Measurements from ENCODE around the gene C1orf174.

C1orf174 gene

GRCh38 chr1:3898475-3898735, 1.7 kb downstream of the C1orf174 start:
- no peak for ATAC-seq
- Mint-ChIP-seq H3K4me1 (peaks cover 52% of the 10 kb centered on the region), H3K27me3 (no peaks in the 10 kb centered on the region), H3K9me3 (peaks cover 8% of the 10 kb centered on the region), H3K4me3 (peak overlapping the region; percentile 87), H3K27ac (no peak overlapping the region), H3K36me3 (ENCODE audit: low read depth) (peaks cover 24% of the 10 kb centered on the region)
- DNase-seq = no peak

GRCh38 chr1:3896396-3897000, 3.6 kb downstream of the C1orf174 start:
- Mint-ChIP-seq H3K4me3 (no peak overlapping the region), H3K36me3 (ENCODE audit: low read depth) (peaks cover 35% of the 10 kb centered on the region), H3K4me1 (peaks cover 43% of the 10 kb centered on the region), H3K27ac (no peak overlapping the region), H3K9me3 (peaks cover 8% of the 10 kb centered on the region), H3K27me3 (no peaks in the 10 kb centered on the region)
- DNase-seq = no peak
- ATAC-seq = no peak

GRCh38 chr1:3895951-3896325, 4.1 kb downstream of the C1orf174 start:
- H3K4me3 Mint-ChIP-seq = no peak overlapping the region
- H3K27ac Mint-ChIP-seq = no peak overlapping the region
- H3K36me3 Mint-ChIP-seq (ENCODE audit: low read depth) = peaks cover 38% of the 10 kb centered on the region
- H3K27me3 Mint-ChIP-seq = no peaks in the 10 kb centered on the region
- ATAC-seq = no peak
- H3K9me3 Mint-ChIP-seq = peaks cover 8% of the 10 kb centered on the region
- H3K4me1 Mint-ChIP-seq = peaks cover 43% of the 10 kb centered on the region
- DNase-seq = no peak

GRCh38 chr1:3895279-3895950, 4.7 kb downstream of the C1orf174 start:
- H3K4me3 Mint-ChIP-seq = no peak overlapping the region
- H3K36me3 Mint-ChIP-seq (ENCODE audit: low read depth) = peaks cover 44% of the 10 kb centered on the region
- H3K27ac Mint-ChIP-seq = no peak overlapping the region

GRCh38 chr1:3894626-3895278, 5.3 kb downstream of the C1orf174 start:
- H3K4me3 Mint-ChIP-seq = no peak overlapping the region
- ATAC-seq (no peak), DNase-seq (no peak)
- H3K9me3 Mint-ChIP-seq = peaks cover 8% of the 10 kb centered on the region
- H3K36me3 Mint-ChIP-seq (ENCODE audit: low read depth) = peaks cover 50% of the 10 kb centered on the region
- no peak overlapping the region for H3K27ac Mint-ChIP-seq
- no peaks in the 10 kb centered on the region for H3K27me3 Mint-ChIP-seq
- H3K4me1 Mint-ChIP-seq = peaks cover 55% of the 10 kb centered on the region

More at GRCh38 chr1:3895279-3895950, 4.7 kb downstream of the C1orf174 start:
- no peak for DNase-seq
- no peak for ATAC-seq
- Mint-ChIP-seq H3K9me3 (peaks cover 8% of the 10 kb centered on the region), H3K27me3 (no peaks in the 10 kb centered on the region), H3K4me1 (peaks cover 48% of the 10 kb centered on the region)

GRCh38 chr1:3893190-3893589, 6.9 kb downstream of the C1orf174 start:
- H3K27me3 Mint-ChIP-seq = no peaks in the 10 kb centered on the region
- H3K4me1 Mint-ChIP-seq = peaks cover 44% of the 10 kb centered on the region
- H3K9me3 Mint-ChIP-seq = peaks cover 8% of the 10 kb centered on the region
- no peak overlapping the region for H3K27ac Mint-ChIP-seq
- DNase-seq (no peak), ATAC-seq (no peak)
- H3K4me3 Mint-ChIP-seq = no peak overlapping the region
- H3K36me3 Mint-ChIP-seq (ENCODE audit: low read depth) = peaks cover 50% of the 10 kb centered on the region

GRCh38 chr1:3892748-3893147, 7.3 kb downstream of the C1orf174 start:
- DNase-seq (no peak), ATAC-seq (no peak)
- Mint-ChIP-seq H3K9me3 (peaks cover 5% of the 10 kb centered on the region), H3K36me3 (ENCODE audit: low read depth) (peaks cover 49% of the 10 kb centered on the region), H3K4me3 (no peak overlapping the region), H3K27ac (no peak overlapping the region), H3K27me3 (no peaks in the 10 kb centered on the region), H3K4me1 (peaks cover 39% of the 10 kb centered on the region)

- ATAC-seq (no peak), DNase-seq (no peak)
- Mint-ChIP-seq H3K4me1 (peaks cover 32% of the 10 kb centered on the region), H3K9me3 (no peaks in the 10 kb centered on the region), H3K36me3 (ENCODE audit: low read depth) (peaks cover 44% of the 10 kb centered on the region), H3K27me3 (no peaks in the 10 kb centered on the region), H3K4me3 (no peak overlapping the region), H3K27ac (no peak overlapping the region)
These were observed 8.7 kb downstream of the C1orf174 start for GRCh38 chr1:3891329-3891865.

GRCh38 chr1:3890389-3891328, 9.4 kb downstream of the C1orf174 start:
- DNase-seq (no peak), ATAC-seq (peak; percentile 76)
- peak overlapping the region; percentile 40 for H3K4me3 Mint-ChIP-seq

GRCh38 chr1:3889936-3890335, 10.1 kb downstream of the C1orf174 start:
- peaks cover 43% of the 10 kb centered on the region for H3K36me3 Mint-ChIP-seq (ENCODE audit: low read depth)
- no peak for ATAC-seq
- H3K27me3 Mint-ChIP-seq = no peaks in the 10 kb centered on the region
- no peaks in the 10 kb centered on the region for H3K9me3 Mint-ChIP-seq
- no peak overlapping the region for H3K27ac Mint-ChIP-seq
- peak overlapping the region; percentile 39 for H3K4me3 Mint-ChIP-seq
- H3K4me1 Mint-ChIP-seq = peaks cover 27% of the 10 kb centered on the region
- DNase-seq = no peak

More at GRCh38 chr1:3890389-3891328, 9.4 kb downstream of the C1orf174 start:
- Mint-ChIP-seq H3K9me3 (no peaks in the 10 kb centered on the region), H3K27me3 (no peaks in the 10 kb centered on the region), H3K27ac (peak overlapping the region; percentile 82), H3K4me1 (peaks cover 30% of the 10 kb centered on the region), H3K36me3 (ENCODE audit: low read depth) (peaks cover 43% of the 10 kb centered on the region)

- Mint-ChIP-seq H3K9me3 (no peaks in the 10 kb centered on the region), H3K36me3 (ENCODE audit: low read depth) (peaks cover 49% of the 10 kb centered on the region), H3K27ac (no peak overlapping the region), H3K27me3 (no peaks in the 10 kb centered on the region), H3K4me1 (peaks cover 27% of the 10 kb centered on the region), H3K4me3 (no peak overlapping the region)
- ATAC-seq (no peak), DNase-seq (no peak)
These were observed 11.8 kb downstream of the C1orf174 start for GRCh38 chr1:3888301-3888700.

GRCh38 chr1:3886691-3887090, 13.4 kb downstream of the C1orf174 start:
- Mint-ChIP-seq H3K36me3 (ENCODE audit: low read depth) (peaks cover 43% of the 10 kb centered on the region), H3K4me3 (no peak overlapping the region), H3K27ac (no peak overlapping the region), H3K9me3 (no peaks in the 10 kb centered on the region), H3K27me3 (no peaks in the 10 kb centered on the region), H3K4me1 (peaks cover 22% of the 10 kb centered on the region)
- no peak for DNase-seq
- no peak for ATAC-seq

GRCh38 chr1:3886106-3886670, 13.9 kb downstream of the C1orf174 start:
- H3K4me1 Mint-ChIP-seq = peaks cover 22% of the 10 kb centered on the region
- H3K27ac Mint-ChIP-seq = no peak overlapping the region
- no peak overlapping the region for H3K4me3 Mint-ChIP-seq
- no peak for DNase-seq
- peaks cover 39% of the 10 kb centered on the region for H3K36me3 Mint-ChIP-seq (ENCODE audit: low read depth)
- H3K9me3 Mint-ChIP-seq = no peaks in the 10 kb centered on the region
- ATAC-seq = no peak
- H3K27me3 Mint-ChIP-seq = no peaks in the 10 kb centered on the region

- no peak for ATAC-seq
- peaks cover 36% of the 10 kb centered on the region for H3K36me3 Mint-ChIP-seq (ENCODE audit: low read depth)
- H3K4me1 Mint-ChIP-seq = peaks cover 17% of the 10 kb centered on the region
These were observed 14.5 kb downstream of the C1orf174 start for GRCh38 chr1:3885611-3886010.

More at GRCh38 chr1:3885611-3886010, 14.5 kb downstream of the C1orf174 start:
- DNase-seq = no peak
- Mint-ChIP-seq H3K27me3 (no peaks in the 10 kb centered on the region), H3K4me3 (no peak overlapping the region), H3K9me3 (no peaks in the 10 kb centered on the region), H3K27ac (no peak overlapping the region)
